ENCODE measurements around the gene ADAM12.

ADAM12 gene

GRCh38 chr10:126314863-126315493 lies 73.3 kb downstream of the ADAM12 start:
- DNase-seq (ENCODE audit: low read depth): no peak

DNA sequence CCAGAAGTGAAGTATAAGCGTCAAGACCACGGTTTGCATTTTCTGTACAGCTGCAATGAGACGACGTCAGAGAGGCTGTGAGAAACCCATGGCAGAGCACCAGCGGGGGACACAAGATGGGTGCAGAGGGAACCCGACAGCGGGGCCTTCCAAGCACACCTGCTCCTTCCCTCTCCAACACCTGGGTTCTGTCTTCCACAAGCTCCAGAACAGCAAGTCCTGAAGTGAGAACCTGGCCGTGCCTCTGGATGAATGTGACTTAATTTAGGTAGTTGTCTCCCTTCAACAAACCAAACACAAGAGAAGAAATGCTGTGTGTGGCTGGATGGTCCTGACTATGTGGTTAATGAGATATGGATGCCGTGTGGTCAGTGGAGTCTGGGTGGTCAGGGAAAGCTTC lies 76.1 kb downstream of the ADAM12 start:
- no peak for DNase-seq (ENCODE audit: low read depth)

- DNase-seq (ENCODE audit: low read depth): no peak
These were observed 78.9 kb downstream of the ADAM12 start for GRCh38 chr10:126309228-126309883.

DNA sequence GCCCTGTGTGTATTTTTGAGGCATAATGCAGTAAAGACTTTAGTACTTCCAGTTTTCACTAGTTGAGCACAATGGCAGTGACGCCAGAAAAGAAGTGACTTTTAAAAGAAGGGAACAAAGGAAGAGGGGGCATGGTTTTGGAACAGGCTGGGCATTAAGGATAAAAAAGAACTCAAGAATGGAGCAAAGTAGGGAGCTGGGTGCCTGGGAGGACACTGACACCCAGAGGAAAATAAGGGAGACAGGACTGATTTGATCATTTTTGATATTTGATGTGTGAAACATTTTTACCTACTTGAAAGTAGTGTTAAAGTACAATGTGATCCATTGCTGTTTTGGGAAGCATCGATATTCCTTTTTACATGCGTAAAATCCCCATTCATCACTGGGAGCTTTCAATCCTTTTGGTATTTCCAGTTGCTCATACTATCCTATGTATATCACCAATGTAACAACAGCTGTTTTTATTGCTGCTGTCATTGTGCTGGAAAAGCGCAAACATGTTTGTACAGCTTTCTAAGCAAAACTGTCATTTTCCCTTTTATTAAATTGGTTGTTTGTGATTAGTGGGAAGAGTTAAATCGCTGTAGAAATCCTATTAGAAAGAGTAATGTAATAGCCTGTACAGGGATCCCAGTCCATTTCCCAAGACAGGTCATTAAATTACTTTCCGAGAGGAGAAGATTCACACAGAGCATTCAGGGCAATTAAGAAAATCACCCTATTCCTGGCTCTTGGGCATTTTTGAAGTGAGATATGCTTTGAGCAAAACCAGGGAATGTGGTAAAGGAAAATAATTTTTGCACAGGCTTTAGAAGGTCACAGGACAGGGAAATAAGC lies 85.2 kb downstream of the ADAM12 start:
- no peak for DNase-seq (ENCODE audit: low read depth)

GRCh38 chr10:126302476-126302756 lies 85.9 kb downstream of the ADAM12 start:
- no peak for DNase-seq (ENCODE audit: low read depth)

- no peak for DNase-seq (ENCODE audit: low read depth)
These were observed 86.4 kb downstream of the ADAM12 start for GRCh38 chr10:126301701-126302475.

DNA sequence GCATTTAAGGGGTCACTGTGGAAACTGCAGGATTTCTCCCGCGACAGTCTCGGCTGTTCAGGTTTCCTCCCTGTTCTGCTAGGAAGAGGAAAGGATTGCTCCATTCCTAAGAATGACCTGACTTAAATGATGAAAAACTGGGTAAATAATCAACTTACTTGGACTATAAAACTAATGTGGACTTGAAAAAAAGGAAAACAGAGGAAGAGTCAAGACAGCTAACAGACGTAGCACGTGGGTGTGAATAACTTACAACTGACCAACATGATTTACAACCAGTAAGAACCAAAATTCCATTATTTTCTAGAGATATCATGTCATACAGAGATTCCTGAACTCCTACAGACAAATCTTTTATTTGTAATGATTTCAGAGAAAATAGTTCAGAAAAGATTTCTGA lies 93.8 kb downstream of the ADAM12 start:
- DNase-seq (ENCODE audit: low read depth): no peak

GRCh38 chr10:126290232-126290631 lies 98.0 kb downstream of the ADAM12 start:
- DNase-seq (ENCODE audit: low read depth): no peak

DNA sequence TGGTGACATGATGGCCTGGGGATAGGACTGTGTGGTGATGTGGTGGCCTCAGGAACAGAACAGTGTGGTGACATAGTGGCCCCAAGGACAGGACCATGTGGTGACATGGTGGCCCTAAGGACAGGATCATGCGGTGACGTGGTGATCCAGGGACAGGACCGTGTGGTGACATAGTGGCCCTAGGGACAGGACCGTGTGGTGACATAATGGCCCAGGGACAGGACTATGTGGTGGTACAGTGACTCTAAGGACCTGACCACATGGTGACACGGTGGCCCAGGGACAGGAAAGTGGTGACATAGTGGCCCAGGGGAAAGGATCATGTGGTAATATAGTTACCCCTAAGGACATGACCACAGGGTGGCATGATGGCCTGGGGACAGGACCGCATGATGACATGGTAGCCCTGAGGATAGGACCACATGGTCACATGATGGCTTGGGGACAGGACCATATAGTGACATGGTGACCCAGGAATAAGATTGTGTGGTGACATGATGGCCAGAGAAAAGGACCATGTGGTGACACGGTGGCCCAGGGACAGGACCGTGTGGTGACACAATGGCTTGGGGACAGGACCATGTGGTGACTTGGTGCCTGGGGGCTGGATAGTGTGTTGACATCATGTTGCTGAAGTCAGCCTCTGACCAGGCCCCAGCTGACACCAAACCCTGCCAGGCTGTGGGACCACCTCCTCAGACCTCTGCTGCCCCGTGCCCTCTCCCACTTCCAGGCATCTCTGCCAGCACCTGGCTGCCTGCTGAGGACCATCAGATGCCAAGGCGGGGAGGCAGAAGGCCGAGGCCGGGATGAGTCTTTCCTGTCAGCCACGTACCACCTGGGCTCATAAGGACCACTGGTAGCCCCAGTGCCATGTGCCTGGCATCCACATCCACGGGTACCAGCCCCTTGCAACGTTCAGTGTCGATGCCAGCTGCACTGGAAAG lies 99.5 kb downstream of the ADAM12 start:
- no peak for DNase-seq (ENCODE audit: low read depth)

DNA sequence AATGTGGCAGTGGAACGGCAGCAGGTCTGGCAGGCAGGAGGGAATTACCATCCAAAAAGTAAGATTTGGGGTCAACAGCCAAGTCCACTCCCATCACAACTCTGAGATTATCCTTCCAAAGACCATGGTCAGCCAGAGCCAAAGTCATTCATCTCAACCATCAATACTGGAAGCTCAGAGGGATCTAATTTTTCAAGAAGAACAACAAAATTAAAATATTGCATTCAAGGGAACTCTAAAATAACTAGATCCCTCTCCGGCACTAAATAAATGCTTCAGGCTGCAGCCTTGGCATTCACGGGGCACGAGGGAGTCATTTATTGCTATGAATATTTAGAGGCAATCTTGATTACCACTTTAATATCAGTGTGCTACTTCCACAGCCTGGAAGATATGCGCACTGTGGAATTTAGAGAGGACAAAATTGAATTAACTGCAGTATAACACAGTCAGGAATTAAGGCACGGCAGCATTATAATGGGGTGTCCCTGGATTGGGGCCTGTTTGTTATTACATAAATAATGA lies 102.0 kb downstream of the ADAM12 start:
- DNase-seq (ENCODE audit: low read depth): no peak

GRCh38 chr10:126283307-126283706 lies 105.0 kb downstream of the ADAM12 start:
- no peak for DNase-seq (ENCODE audit: low read depth)

- DNase-seq (ENCODE audit: low read depth): no peak
These were observed 109.4 kb downstream of the ADAM12 start for GRCh38 chr10:126278851-126279250.

DNA sequence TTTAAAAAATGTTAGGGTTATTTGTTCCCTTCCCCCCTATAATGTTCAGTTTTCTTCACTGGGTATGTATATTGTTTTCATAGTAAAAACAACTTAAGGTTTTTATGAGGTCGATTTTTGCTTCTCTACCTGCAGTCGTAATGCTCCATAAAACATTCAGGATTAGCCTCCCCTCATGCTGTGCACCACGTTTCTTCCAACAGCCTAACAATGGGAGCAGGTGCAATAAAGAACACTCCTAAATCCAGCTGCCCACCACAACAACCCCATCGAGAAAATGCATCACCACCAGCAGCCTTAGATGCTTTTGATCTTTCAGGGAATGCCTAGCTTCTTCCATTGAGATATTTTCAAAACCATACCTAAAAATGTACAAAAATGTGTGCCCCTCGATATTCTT lies 111.1 kb downstream of the ADAM12 start:
- no peak for DNase-seq (ENCODE audit: low read depth)

- no peak for DNase-seq (ENCODE audit: low read depth)
These were observed 115.8 kb downstream of the ADAM12 start for GRCh38 chr10:126272526-126272925.

GRCh38 chr10:126270111-126270510 lies 118.2 kb downstream of the ADAM12 start:
- no peak for DNase-seq (ENCODE audit: low read depth)

DNA sequence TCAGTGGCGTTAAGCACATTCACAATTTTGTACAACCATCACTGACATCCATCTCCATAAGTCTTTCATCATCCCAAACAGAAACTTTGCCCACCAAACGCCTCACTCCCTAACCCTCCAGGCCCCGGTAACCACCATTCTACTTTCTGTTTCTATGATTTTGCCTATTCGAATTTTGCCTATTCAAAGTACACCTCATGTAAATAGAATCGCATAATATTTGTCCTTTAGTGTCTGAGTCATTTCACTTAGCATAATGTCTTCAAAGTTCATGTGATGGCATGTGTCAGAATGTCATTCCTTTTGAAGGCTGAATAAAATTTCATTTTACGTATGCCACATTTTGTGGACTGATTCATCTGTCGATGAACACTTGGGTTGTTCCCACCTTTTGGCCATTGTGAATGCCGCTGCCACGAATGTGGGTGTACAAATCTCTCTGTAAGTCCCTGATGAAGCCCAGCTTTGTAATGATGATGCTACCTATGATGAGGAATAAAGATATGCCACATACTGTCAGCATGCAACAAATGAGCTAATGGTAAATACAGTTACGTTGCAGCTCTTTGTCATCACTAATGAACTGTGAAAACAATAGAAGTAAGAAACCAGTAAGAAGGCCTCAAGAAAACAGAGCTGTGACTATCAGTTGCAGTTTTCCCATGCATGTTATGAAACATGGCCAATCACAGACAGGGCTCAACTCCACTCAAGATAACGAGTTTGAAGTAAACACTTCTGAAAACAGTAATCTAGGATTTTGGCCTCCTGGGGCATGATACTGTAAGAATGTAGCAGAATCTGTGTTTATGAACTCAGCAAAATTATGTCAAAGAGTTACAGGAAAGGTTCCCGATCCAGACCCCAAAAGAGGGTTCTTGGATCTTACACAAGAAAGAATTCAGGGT lies 120.0 kb downstream of the ADAM12 start:
- DNase-seq (ENCODE audit: low read depth): no peak

GRCh38 chr10:126264102-126265018 lies 123.9 kb downstream of the ADAM12 start:
- DNase-seq (ENCODE audit: low read depth): no peak

DNA sequence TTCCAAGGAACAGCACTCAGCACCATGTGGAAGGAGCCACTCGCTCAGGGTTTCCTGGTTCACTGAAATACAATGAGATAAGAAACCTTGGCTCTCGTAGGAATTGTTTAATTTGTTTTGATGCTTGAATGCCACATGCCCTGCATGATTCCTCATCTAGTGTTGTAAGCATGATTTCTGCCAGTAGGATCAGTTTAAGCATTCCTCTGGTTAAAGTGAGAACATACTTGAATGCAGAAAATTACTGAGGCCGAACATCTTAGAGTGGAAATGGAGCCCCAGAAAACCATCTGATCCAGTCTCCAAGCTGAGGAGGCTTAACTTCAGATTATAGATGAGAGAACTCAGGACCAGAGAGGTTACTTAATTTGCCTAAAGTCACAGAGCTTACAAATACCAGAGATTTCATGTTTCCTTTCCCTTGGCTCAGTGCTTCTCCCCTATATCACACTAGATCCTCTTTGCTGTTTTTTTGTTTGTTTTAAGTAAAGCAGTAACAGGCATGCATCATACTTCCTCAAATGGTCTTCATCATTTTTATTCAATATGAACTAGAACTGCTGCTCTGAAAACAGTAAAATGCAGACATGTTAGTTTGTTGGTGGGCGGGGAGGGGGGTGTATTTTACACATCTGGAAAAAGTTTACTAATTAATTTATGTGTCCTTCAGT lies 125.1 kb downstream of the ADAM12 start:
- no peak for DNase-seq (ENCODE audit: low read depth)
